Pancreas (tissue), 10 donors: ENCODE results near the gene BUB3. TPM values are rescaled to one million over a fixed set of nuclear protein-coding genes. Genes with fewer than 3 reads are reported as not detected.

Source experiments
- ATAC-seq, 4 donors: fragments of 200-7000 bp; cut with Tn5 transposase; one replicate each; pipeline versions ENCODE4 v1.8.0 to v1.9.1; 2020; ENCODE audit warnings: mild to moderate bottlenecking in 4 of 4, moderate library complexity in 4 of 4
- DNase-seq, 6 donors: peaks; one replicate each; pipeline ENCODE4 v3.0.0-alpha.2; 2020
- FAIRE-seq: peaks from 2 replicates; lab custom pipeline; 2012; peaks lifted over from hg19 to GRCh38; lab: Jason Lieb, UNC
- H3K27ac ChIP-seq, 4 donors: fragments of 200-600 bp; sonication (generic); 1 replicate in 3 of 4; 2 replicates in 1 of 4; pipeline versions ENCODE4 v1.5.0 to v1.8.0; 2020
- H3K27me3 ChIP-seq, 4 donors: fragments of 200-600 bp; one replicate each; pipeline ENCODE4 v1.8.0; 2021
- H3K36me3 ChIP-seq, 3 donors: fragments of 200-600 bp; sonication (generic) in 1 of 3; one replicate each; pipeline versions ENCODE4 v1.5.0 to v1.8.0; 2020 to 2021
- H3K4me1 ChIP-seq, 3 donors: fragments of 200-600 bp; one replicate each; pipeline ENCODE4 v1.8.0; 2021
- H3K4me3 ChIP-seq, 4 donors: fragments of 200-600 bp; sonication (generic) in 2 of 4; one replicate each; pipeline versions ENCODE4 v1.5.0 to v1.8.0; 2020 to 2021
- H3K9me3 ChIP-seq, 4 donors: fragments of 200-600 bp; one replicate each; pipeline ENCODE4 v1.8.0; 2021
- WGBS, 2 donors: extraction: QIAGEN DNeasy Blood & Tissue Kit; methylation state at CpG; one replicate each; pipeline ENCODE4 v1.1.7; 2013; 5-methylcytosine and 5-hydroxymethylcytosine counted together
- intact Hi-C, 3 donors: fragments of 100-400 bp; cut with DNase I; formaldehyde crosslinking; loops; one replicate each; pipeline versions ENCODE4 v1.11.1 to v1.14.2; 2022
- polyA plus RNA-seq, 2 donors: library from polyadenylated mRNA; stranded (reverse); fragments of 200-250 nt; gene quantifications; one replicate each; pipeline ENCODE4 v1.2.3, GENCODE V29; 2013
- total RNA-seq, 6 donors: library from RNA; stranded (reverse); fragmentation: NEBNext Ultra II Directional in 4 of 6; extraction: Animal tissue kit (Norgen Biotek cat#: 25700) in 4 of 6; gene quantifications; one replicate each; pipeline versions ENCODE4 v1.2.1 to v1.2.4, GENCODE V29; 2021 to 2023
- TF ChIP-seq, protein P1 (sequence below), 4 donors: fragments of 200-600 bp; sonication (generic) in 3 of 4; IDR thresholded peaks; one replicate each; pipeline versions ENCODE4 v1.5.0 to v1.8.0; 2021; ENCODE audit warnings: antibody characterized with exemption in 4 of 4
- donor health status: healthy with polysubstance abuse.
- donor health status: DM: no; HTN: no; CAD: no; lungs with moderate emphysema.
- donor health status: DM: no; HTN: no; CAD: no.
- donor health status: control.
- donor health status: control.
- donor health status: Bipolar disorder and iron deficiency.
- donor health status: DM: yes; HTN: yes; CAD: no.
- donor health status: DM: no; HTN: no; CAD: no.
- donor health status: DM: no; HTN: no; CAD: no.
- donor health status: DM: yes; HTN: yes; CAD: no.

The BUB3 gene
- total and polyA plus RNA-seq, 8 donors: 10.0 to 33.8 (median 23.0) TPM

GRCh38 chr10:123153486-123154091, 613 bp upstream of the BUB3 start:
- peaks cover 3 to 27% (median 9%) of the 10 kb centered on the region in 3 donors for H3K4me1 ChIP-seq
- no peaks in the 10 kb centered on the region for H3K9me3 ChIP-seq
- H3K27ac ChIP-seq: no peak overlapping the region
- intact Hi-C loops: no loop called here
- ATAC-seq: no peak
- H3K27me3 ChIP-seq: peaks cover 0 to 36% (median 12%) of the 10 kb centered on the region in 4 donors
- DNase-seq: no peak
- H3K4me3 ChIP-seq: peak overlapping the region in 1 of 4 donors; percentile 98
- peaks cover 0 to 3% (median 0%) of the 10 kb centered on the region in 3 donors for H3K36me3 ChIP-seq
- WGBS, 2 donors: 33 to 41% methylated on average over 9 of the region's 9 CpGs
- no peak for FAIRE-seq
- TF ChIP-seq, protein P1, sequence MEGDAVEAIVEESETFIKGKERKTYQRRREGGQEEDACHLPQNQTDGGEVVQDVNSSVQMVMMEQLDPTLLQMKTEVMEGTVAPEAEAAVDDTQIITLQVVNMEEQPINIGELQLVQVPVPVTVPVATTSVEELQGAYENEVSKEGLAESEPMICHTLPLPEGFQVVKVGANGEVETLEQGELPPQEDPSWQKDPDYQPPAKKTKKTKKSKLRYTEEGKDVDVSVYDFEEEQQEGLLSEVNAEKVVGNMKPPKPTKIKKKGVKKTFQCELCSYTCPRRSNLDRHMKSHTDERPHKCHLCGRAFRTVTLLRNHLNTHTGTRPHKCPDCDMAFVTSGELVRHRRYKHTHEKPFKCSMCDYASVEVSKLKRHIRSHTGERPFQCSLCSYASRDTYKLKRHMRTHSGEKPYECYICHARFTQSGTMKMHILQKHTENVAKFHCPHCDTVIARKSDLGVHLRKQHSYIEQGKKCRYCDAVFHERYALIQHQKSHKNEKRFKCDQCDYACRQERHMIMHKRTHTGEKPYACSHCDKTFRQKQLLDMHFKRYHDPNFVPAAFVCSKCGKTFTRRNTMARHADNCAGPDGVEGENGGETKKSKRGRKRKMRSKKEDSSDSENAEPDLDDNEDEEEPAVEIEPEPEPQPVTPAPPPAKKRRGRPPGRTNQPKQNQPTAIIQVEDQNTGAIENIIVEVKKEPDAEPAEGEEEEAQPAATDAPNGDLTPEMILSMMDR (IDR thresholded peaks at IDR 0.05): no peak

- Histone ChIP-seq H3K27ac (peak overlapping the region; percentile 54 to 82 (median 68)), H3K4me3 (peak overlapping the region; percentile 65 to 98 (median 88)), H3K36me3 (peaks cover 0 to 3% (median 0%) of the 10 kb centered on the region in 3 donors), H3K27me3 (peaks cover 0 to 23% (median 9%) of the 10 kb centered on the region in 4 donors), H3K9me3 (no peaks in the 10 kb centered on the region), H3K4me1 (peaks cover 3 to 22% (median 9%) of the 10 kb centered on the region in 3 donors)
- FAIRE-seq (no peak), DNase-seq (peak in 4 of 6 donors; percentile 46 to 80 (median 66)), ATAC-seq (peak; percentile 31 to 68 (median 53))
- 3% methylated on average over 42 to 49 of the region's 49 CpGs for WGBS, 2 donors
- intact Hi-C loops: no loop called here
- TF ChIP-seq, protein P1 (IDR thresholded peaks at IDR 0.05): no peak
Measured at GRCh38 chr10:123154711-123155505, 706 bp downstream of the BUB3 start.

GRCh38 chr10:123156078-123156477, 1.9 kb downstream of the BUB3 start:
- no peak for DNase-seq
- Histone ChIP-seq H3K4me3 (no peak overlapping the region), H3K4me1 (peaks cover 3 to 11% (median 5%) of the 10 kb centered on the region in 3 donors), H3K27ac (no peak overlapping the region), H3K9me3 (no peaks in the 10 kb centered on the region), H3K27me3 (peaks cover 0 to 12% (median 5%) of the 10 kb centered on the region in 4 donors), H3K36me3 (peaks cover 0 to 3% (median 0%) of the 10 kb centered on the region in 3 donors)
- TF ChIP-seq, protein P1 (IDR thresholded peaks at IDR 0.05): no peak
- ATAC-seq: no peak
- FAIRE-seq: no peak
- intact Hi-C loops: no loop called here
- 86 to 87% methylated on average over 2 of the region's 2 CpGs for WGBS, 2 donors

DNA sequence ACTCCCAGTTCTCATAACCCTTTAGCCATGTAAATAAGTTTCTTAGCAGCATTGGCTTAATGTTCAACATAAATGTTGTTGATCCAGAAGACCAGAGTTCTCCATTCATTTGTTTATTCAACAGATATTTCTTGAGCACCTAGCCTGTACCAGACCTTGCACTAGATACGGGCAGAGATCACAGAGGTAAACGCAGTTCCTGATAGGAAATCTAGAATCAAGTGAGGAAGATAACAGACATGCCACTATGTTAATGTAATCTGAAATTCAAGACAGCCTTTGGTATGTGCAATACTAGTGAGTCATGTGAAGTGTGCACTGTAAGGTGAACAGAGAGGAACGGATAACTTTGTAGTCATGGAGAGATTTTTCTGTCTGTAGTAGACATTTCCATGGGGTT, 3.0 kb downstream of the BUB3 start:
- intact Hi-C loops: no loop called here
- Histone ChIP-seq H3K27me3 (peaks cover 0 to under 1% (median 0%) of the 10 kb centered on the region in 4 donors), H3K9me3 (no peaks in the 10 kb centered on the region), H3K4me1 (peaks cover 3 to 7% (median 4%) of the 10 kb centered on the region in 3 donors), H3K36me3 (peaks cover 0 to 6% (median 3%) of the 10 kb centered on the region in 3 donors), H3K4me3 (no peak overlapping the region), H3K27ac (no peak overlapping the region)
- ATAC-seq (no peak), DNase-seq (no peak), FAIRE-seq (no peak)
- TF ChIP-seq, protein P1 (IDR thresholded peaks at IDR 0.05): no peak
- 71 to 77% methylated on average over 3 of the region's 3 CpGs for WGBS, 2 donors
